ENCODE measurements around the gene DNAJC18.

DNA sequence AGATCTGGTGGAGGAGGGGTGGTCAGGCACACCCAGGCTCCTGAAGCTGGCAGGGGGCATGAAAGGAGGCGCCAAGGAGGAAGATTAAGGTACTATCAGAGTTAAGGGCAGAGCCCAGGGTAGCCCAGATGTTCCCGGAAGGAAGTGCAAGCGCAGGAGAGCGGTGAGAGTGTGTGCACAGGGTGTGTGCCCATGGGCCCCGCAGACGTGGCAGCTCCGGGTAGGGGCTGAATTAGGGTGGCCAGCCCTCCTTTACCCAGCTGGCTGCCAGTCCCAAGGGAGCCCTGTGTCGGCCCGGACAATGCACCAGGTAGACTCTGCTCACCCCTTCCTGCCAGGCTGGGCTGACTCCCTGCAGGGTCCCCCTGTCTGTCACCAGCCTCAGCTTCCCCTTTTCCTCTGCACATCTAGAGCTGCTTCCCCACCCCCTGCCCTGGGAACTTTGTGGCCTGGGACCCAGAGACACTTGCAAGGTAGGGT is 31.5 kb upstream of the DNAJC18 start, which contains the start of gene SMIM33:
- TF ChIP-seq CTCF (IDR thresholded peaks at IDR 0.05; ENCODE audit: poor library complexity) = no peak
- no peak for TF ChIP-seq EZH2 (IDR thresholded peaks at IDR 0.05; ENCODE audit: borderline replicate concordance)

Measured in hepatocyte (in vitro differentiated cells).